NCI-H69 (cell line): ENCODE data around the gene ACACA.
A peak's percentile ranks its signal among the peaks of the same experiment; 100 is the strongest.
"Not testable (repeated sequence)": the region's sequence is repeated elsewhere in the genome, so short reads cannot be mapped to it uniquely, and the experiment has no call there.

Experiments
- DNase-seq: peaks from one replicate; lab custom pipeline; 2025; lab: John Stamatoyannopoulos, UW

ACACA gene

GRCh38 chr17:37176723-37177122 is 229.9 kb downstream of the ACACA start:
- peak; percentile 70 for DNase-seq

- DNase-seq, result no peak
These were observed 232.4 kb downstream of the ACACA start for GRCh38 chr17:37174205-37174604.

GRCh38 chr17:37170881-37171425 is 235.7 kb downstream of the ACACA start:
- no peak for DNase-seq

- peak; percentile 85 for DNase-seq
These were observed 237.8 kb downstream of the ACACA start for GRCh38 chr17:37168731-37169353.

GRCh38 chr17:37167756-37168155 is 238.9 kb downstream of the ACACA start:
- DNase-seq, result no peak

- DNase-seq, result peak; percentile 27
These were observed 242.6 kb downstream of the ACACA start for GRCh38 chr17:37164057-37164456.

- DNase-seq, result no peak
These were observed 243.8 kb downstream of the ACACA start for GRCh38 chr17:37162800-37163199.

- DNase-seq, result peak; percentile 26
These were observed 245.7 kb downstream of the ACACA start for GRCh38 chr17:37160944-37161343.

GRCh38 chr17:37158290-37158689 is 248.3 kb downstream of the ACACA start:
- no peak for DNase-seq

- no peak for DNase-seq
These were observed 258.5 kb downstream of the ACACA start for GRCh38 chr17:37148156-37148555.

- peak; percentile 71 for DNase-seq
These were observed 259.3 kb downstream of the ACACA start for GRCh38 chr17:37147301-37147812.

- no peak for DNase-seq
These were observed 260.3 kb downstream of the ACACA start for GRCh38 chr17:37146086-37147064.

GRCh38 chr17:37144075-37144701 is 262.4 kb downstream of the ACACA start:
- no peak for DNase-seq

GRCh38 chr17:37143558-37143957 is 263.1 kb downstream of the ACACA start:
- not testable (repeated sequence) for DNase-seq

GRCh38 chr17:37142294-37142896 is 264.2 kb downstream of the ACACA start:
- peak; percentile 73 for DNase-seq

- no peak for DNase-seq
These were observed 268.0 kb downstream of the ACACA start for GRCh38 chr17:37138571-37139120.

GRCh38 chr17:37137906-37138514 is 268.6 kb downstream of the ACACA start:
- DNase-seq, result no peak

GRCh38 chr17:37137070-37137610 is 269.5 kb downstream of the ACACA start:
- no peak for DNase-seq

GRCh38 chr17:37135576-37135975 is 271.1 kb downstream of the ACACA start:
- no peak for DNase-seq

- no peak for DNase-seq
These were observed 272.6 kb downstream of the ACACA start for GRCh38 chr17:37134050-37134449.

GRCh38 chr17:37133136-37133535 is 273.5 kb downstream of the ACACA start:
- DNase-seq, result no peak
